ENCODE data around the gene KLHDC4.
"Not testable (repeated sequence)": the region's sequence is repeated elsewhere in the genome, so short reads cannot be mapped to it uniquely, and the experiment has no call there.

Gene KLHDC4

GRCh38 chr16:87789437-87790291 lies 23.9 kb upstream of the KLHDC4 start:
- H3K9ac ChIP-seq (ENCODE audit: low read length) = no peak overlapping the region
- H3K79me2 ChIP-seq (ENCODE audit: insufficient read depth, low read length) = peaks cover 85% of the 10 kb centered on the region
- H3K9me3 ChIP-seq (ENCODE audit: insufficient read depth, low read length) = no peaks in the 10 kb centered on the region
- H3F3A ChIP-seq (ENCODE audit: insufficient read depth) = 0 out of 2 replicates have a peak, but pooled peaks cover 5% of the 10 kb centered on the region
- H4K20me1 ChIP-seq (ENCODE audit: low read depth, low read length) = no peaks in the 10 kb centered on the region
- H3K9me2 ChIP-seq (replicated peaks; ENCODE audit: insufficient read depth, low read length) = no peaks in the 10 kb centered on the region
- H3K4me3 ChIP-seq (ENCODE audit: insufficient read depth, low read length, poor library complexity, severe bottlenecking) = no peak overlapping the region
- TF ChIP-seq EZH2phosphoT487 (conservative IDR thresholded peaks at IDR 0.05; ENCODE audit: low read length) (no peak), CTCF (IDR thresholded peaks at IDR 0.05; ENCODE audit: insufficient read depth, low read length, poor library complexity, severe bottlenecking) (no peak)
- H2AFZ ChIP-seq (ENCODE audit: low read depth, low read length, severe bottlenecking) = no peak overlapping the region
- no peak overlapping the region for H3K4me2 ChIP-seq (ENCODE audit: low read depth, low read length, poor library complexity, severe bottlenecking)
- no peak overlapping the region for H3K27ac ChIP-seq (ENCODE audit: low read depth, low read length)
- no peaks in the 10 kb centered on the region for H3K36me3 ChIP-seq (ENCODE audit: low read length)
- no peaks in the 10 kb centered on the region for H3K27me3 ChIP-seq (ENCODE audit: low read length)

GRCh38 chr16:87788730-87789436 lies 23.1 kb upstream of the KLHDC4 start:
- not testable (repeated sequence) for H3K9me3 ChIP-seq (ENCODE audit: insufficient read depth, low read length); H3K27me3 ChIP-seq (ENCODE audit: low read length); H3K9ac ChIP-seq (ENCODE audit: low read length); H3K4me3 ChIP-seq (ENCODE audit: insufficient read depth, low read length, poor library complexity, severe bottlenecking); H3F3A ChIP-seq (ENCODE audit: insufficient read depth); H3K36me3 ChIP-seq (ENCODE audit: low read length); H2AFZ ChIP-seq (ENCODE audit: low read depth, low read length, severe bottlenecking); H3K9me2 ChIP-seq (replicated peaks; ENCODE audit: insufficient read depth, low read length); H4K20me1 ChIP-seq (ENCODE audit: low read depth, low read length)
- H3K4me2 ChIP-seq (ENCODE audit: low read depth, low read length, poor library complexity, severe bottlenecking) = peak overlapping the region; percentile 18
- H3K27ac ChIP-seq (ENCODE audit: low read depth, low read length) = peak overlapping the region; percentile 23; the same call in 1 of the 2 replicates
- peaks cover 81% of the 10 kb centered on the region for H3K79me2 ChIP-seq (ENCODE audit: insufficient read depth, low read length)

- H3K4me3 ChIP-seq (ENCODE audit: insufficient read depth, low read length, poor library complexity, severe bottlenecking); H3K9me3 ChIP-seq (ENCODE audit: insufficient read depth, low read length); H4K20me1 ChIP-seq (ENCODE audit: low read depth, low read length); H3F3A ChIP-seq (ENCODE audit: insufficient read depth); H3K36me3 ChIP-seq (ENCODE audit: low read length); H2AFZ ChIP-seq (ENCODE audit: low read depth, low read length, severe bottlenecking); H3K9me2 ChIP-seq (replicated peaks; ENCODE audit: insufficient read depth, low read length); H3K4me2 ChIP-seq (ENCODE audit: low read depth, low read length, poor library complexity, severe bottlenecking); H3K9ac ChIP-seq (ENCODE audit: low read length); H3K27me3 ChIP-seq (ENCODE audit: low read length): not testable (repeated sequence)
- Histone ChIP-seq H3K27ac (ENCODE audit: low read depth, low read length) (0 out of 2 replicates have a peak overlapping the region, but pooled peaks have one; percentile 23), H3K79me2 (ENCODE audit: insufficient read depth, low read length) (peaks cover 81% of the 10 kb centered on the region)
These were observed 21.8 kb upstream of the KLHDC4 start for GRCh38 chr16:87787451-87788091.

- H3K79me2 ChIP-seq (ENCODE audit: insufficient read depth, low read length) = peaks cover 59% of the 10 kb centered on the region
- TF ChIP-seq CTCF (IDR thresholded peaks at IDR 0.05; ENCODE audit: insufficient read depth, low read length, poor library complexity, severe bottlenecking) (no peak), EZH2phosphoT487 (conservative IDR thresholded peaks at IDR 0.05; ENCODE audit: low read length) (no peak)
- no peak overlapping the region for H3K4me2 ChIP-seq (ENCODE audit: low read depth, low read length, poor library complexity, severe bottlenecking)
- H3K9ac ChIP-seq (ENCODE audit: low read length) = no peak overlapping the region
- no peaks in the 10 kb centered on the region for H4K20me1 ChIP-seq (ENCODE audit: low read depth, low read length)
- no peaks in the 10 kb centered on the region for H3K36me3 ChIP-seq (ENCODE audit: low read length)
- H3F3A ChIP-seq (ENCODE audit: insufficient read depth) = peaks cover 25% of the 10 kb centered on the region
- H3K9me3 ChIP-seq (ENCODE audit: insufficient read depth, low read length) = no peaks in the 10 kb centered on the region
- no peak overlapping the region for H2AFZ ChIP-seq (ENCODE audit: low read depth, low read length, severe bottlenecking)
- H3K9me2 ChIP-seq (replicated peaks; ENCODE audit: insufficient read depth, low read length) = no peaks in the 10 kb centered on the region
- no peaks in the 10 kb centered on the region for H3K27me3 ChIP-seq (ENCODE audit: low read length)
- no peak overlapping the region for H3K27ac ChIP-seq (ENCODE audit: low read depth, low read length)
- no peak overlapping the region for H3K4me3 ChIP-seq (ENCODE audit: insufficient read depth, low read length, poor library complexity, severe bottlenecking)
These were observed 19.0 kb upstream of the KLHDC4 start for GRCh38 chr16:87784812-87785211.

Data from SU-DHL-6 (cell line).